Measurements from ENCODE around the gene WFIKKN2. TPM values are rescaled to one million over a fixed set of nuclear protein-coding genes. Genes with fewer than 3 reads are reported as not detected.

The WFIKKN2 gene
- polyA plus RNA-seq, 1 donor (not counting 4 experiments of a cell fraction or from before 2014, with no cell fraction given): not detected

GRCh38 chr17:50853781-50854180 is 18.4 kb downstream of the WFIKKN2 start:
- dilution Hi-C loops (cut with MboI; ENCODE audit: extremely low pct_ligation_motif_present, low sequenced_read_pairs): loop anchor here (25.0 kb wide), 1 partner anchor 109 kb away; no protein-coding TSS in a partner anchor
- no peak overlapping the region for H2AFZ ChIP-seq (ENCODE audit: control insufficient read depth, low read length)

GRCh38 chr17:50855708-50856330 is 20.4 kb downstream of the WFIKKN2 start:
- dilution Hi-C loops (cut with MboI; ENCODE audit: extremely low pct_ligation_motif_present, low sequenced_read_pairs): loop anchor here (25.0 kb wide), 1 partner anchor 106 kb away; no protein-coding TSS in a partner anchor
- no peak for TF ChIP-seq CTCF (optimal IDR thresholded peaks at IDR 0.05 in 1 of 3, IDR thresholded peaks at IDR 0.05 in 1 of 3, conservative IDR thresholded peaks at IDR 0.05 in 1 of 3; ENCODE audit: extremely low read depth in 1 of 3, insufficient read depth in 2 of 3, low read length in 3 of 3)
- TF ChIP-seq EZH2 (IDR thresholded peaks at IDR 0.05; ENCODE audit: low read length): no peak
- H3K79me2 ChIP-seq (ENCODE audit: control insufficient read depth, insufficient read depth, low read length): no peaks in the 10 kb centered on the region
- no peaks in the 10 kb centered on the region for H3K9me3 ChIP-seq (ENCODE audit: control insufficient read depth, low read depth, low read length)
- FAIRE-seq (no peak), DNase-seq (ENCODE audit: low read depth, low spot score) (no peak)
- H2AFZ ChIP-seq (ENCODE audit: control insufficient read depth, low read length): no peak overlapping the region
- H3K4me1 ChIP-seq (ENCODE audit: control insufficient read depth, extremely low read depth, insufficient read depth, low read length): peaks cover 17% of the 10 kb centered on the region
- no peak overlapping the region for H3K4me3 ChIP-seq (ENCODE audit: control insufficient read depth in 2 of 3, extremely low read depth in 1 of 3, insufficient read depth in 2 of 3, low read depth in 1 of 3, low read length in 3 of 3)
- H3K9ac ChIP-seq (ENCODE audit: control insufficient read depth, extremely low read depth, insufficient read depth, low read length): no peak overlapping the region
- H3K9me1 ChIP-seq (ENCODE audit: control insufficient read depth, extremely low read depth, insufficient read depth, low read length): no peaks in the 10 kb centered on the region
- no peaks in the 10 kb centered on the region for H3K36me3 ChIP-seq (ENCODE audit: control insufficient read depth in 2 of 2, extremely low read depth in 1 of 2, insufficient read depth in 2 of 2, low read length in 2 of 2)
- H3K27ac ChIP-seq (ENCODE audit: control insufficient read depth, insufficient read depth, low read length): no peak overlapping the region
- H3K4me2 ChIP-seq (ENCODE audit: control insufficient read depth, extremely low read depth, insufficient read depth, low read depth, low read length): no peak overlapping the region
- no peaks in the 10 kb centered on the region for H4K20me1 ChIP-seq (ENCODE audit: control insufficient read depth, extremely low read depth, insufficient read depth, low read length)
- H3K27me3 ChIP-seq (ENCODE audit: control insufficient read depth, extremely low read depth, insufficient read depth, low read length): no peaks in the 10 kb centered on the region

More at GRCh38 chr17:50853781-50854180, 18.4 kb downstream of the WFIKKN2 start:
- H3K9me1 ChIP-seq (ENCODE audit: control insufficient read depth, extremely low read depth, insufficient read depth, low read length): no peaks in the 10 kb centered on the region
- no peaks in the 10 kb centered on the region for H3K79me2 ChIP-seq (ENCODE audit: control insufficient read depth, insufficient read depth, low read length)
- no peaks in the 10 kb centered on the region for H3K27me3 ChIP-seq (ENCODE audit: control insufficient read depth, extremely low read depth, insufficient read depth, low read length)
- no peak overlapping the region for H3K9ac ChIP-seq (ENCODE audit: control insufficient read depth, extremely low read depth, insufficient read depth, low read length)
- H3K4me2 ChIP-seq (ENCODE audit: control insufficient read depth, extremely low read depth, insufficient read depth, low read depth, low read length): no peak overlapping the region
- no peak for TF ChIP-seq EZH2 (IDR thresholded peaks at IDR 0.05; ENCODE audit: low read length)
- TF ChIP-seq CTCF (optimal IDR thresholded peaks at IDR 0.05 in 1 of 3, IDR thresholded peaks at IDR 0.05 in 1 of 3, conservative IDR thresholded peaks at IDR 0.05 in 1 of 3; ENCODE audit: extremely low read depth in 1 of 3, insufficient read depth in 2 of 3, low read length in 3 of 3): no peak
- H3K9me3 ChIP-seq (ENCODE audit: control insufficient read depth, low read depth, low read length): no peaks in the 10 kb centered on the region
- no peak overlapping the region for H3K27ac ChIP-seq (ENCODE audit: control insufficient read depth, insufficient read depth, low read length)
- no peaks in the 10 kb centered on the region for H4K20me1 ChIP-seq (ENCODE audit: control insufficient read depth, extremely low read depth, insufficient read depth, low read length)
- H3K36me3 ChIP-seq (ENCODE audit: control insufficient read depth in 2 of 2, extremely low read depth in 1 of 2, insufficient read depth in 2 of 2, low read length in 2 of 2): no peaks in the 10 kb centered on the region
- H3K4me3 ChIP-seq (ENCODE audit: control insufficient read depth in 2 of 3, extremely low read depth in 1 of 3, insufficient read depth in 2 of 3, low read depth in 1 of 3, low read length in 3 of 3): no peak overlapping the region
- peaks cover 24% of the 10 kb centered on the region for H3K4me1 ChIP-seq (ENCODE audit: control insufficient read depth, extremely low read depth, insufficient read depth, low read length)
- no peak for DNase-seq (ENCODE audit: low read depth, low spot score)
- FAIRE-seq: no peak

All from keratinocyte (primary cell).